GM18517 (cell line): Measurements from ENCODE around the gene PREB.
"Not testable (repeated sequence)": the region's sequence is repeated elsewhere in the genome, so short reads cannot be mapped to it uniquely, and the experiment has no call there.

Source experiments
- ATAC-seq: cut with Tn5 transposase; IDR thresholded peaks from one replicate; pipeline ENCODE4 v1.9.1; 2021; ENCODE audit warnings: mild to moderate bottlenecking, moderate library complexity; ENCODE audit not compliant: unreplicated experiment

The PREB gene

GRCh38 chr2:27133905-27134780 lies at the start of gene PREB:
PREB (minus strand) TSS chr2:27134636; CDS start chr2:27134421, 215 bp downstream.
- peak; percentile 83 for ATAC-seq

- no peak for ATAC-seq
Observed at GRCh38 chr2:27184115-27184514, 49.7 kb upstream of the PREB start.

- ATAC-seq, result no peak
Observed at GRCh38 chr2:27182346-27182745, 47.9 kb upstream of the PREB start.

GRCh38 chr2:27179344-27180000 lies 45.0 kb upstream of the PREB start:
- ATAC-seq, result no peak

GRCh38 chr2:27178469-27178868 lies 44.0 kb upstream of the PREB start:
- ATAC-seq, result no peak

GRCh38 chr2:27177441-27178351 lies 43.3 kb upstream of the PREB start:
- ATAC-seq, result no peak

- not testable (repeated sequence) for ATAC-seq
Observed at GRCh38 chr2:27175781-27176180, 41.3 kb upstream of the PREB start.

- ATAC-seq, result no peak
Observed at GRCh38 chr2:27175330-27175729, 40.9 kb upstream of the PREB start.

- no peak for ATAC-seq
Observed at GRCh38 chr2:27174638-27175037, 40.2 kb upstream of the PREB start.

- no peak for ATAC-seq
Observed at GRCh38 chr2:27171351-27171848, 37.0 kb upstream of the PREB start.

GRCh38 chr2:27170581-27171337 lies 36.3 kb upstream of the PREB start:
- no peak for ATAC-seq

- no peak for ATAC-seq
Observed at GRCh38 chr2:27164960-27165763, 30.7 kb upstream of the PREB start.

GRCh38 chr2:27162151-27163121 lies 28.0 kb upstream of the PREB start:
- no peak for ATAC-seq

GRCh38 chr2:27160191-27160590 lies 25.8 kb upstream of the PREB start:
- no peak for ATAC-seq

- ATAC-seq, result no peak
Observed at GRCh38 chr2:27159271-27159670, 24.8 kb upstream of the PREB start.

- ATAC-seq, result no peak
Observed at GRCh38 chr2:27158468-27158867, 24.0 kb upstream of the PREB start.

GRCh38 chr2:27155069-27155520 lies 20.7 kb upstream of the PREB start:
- no peak for ATAC-seq

- no peak for ATAC-seq
Observed at GRCh38 chr2:27154488-27154887, 20.1 kb upstream of the PREB start.
